ENCODE data around the gene TDRKH. TPM values are rescaled to one million over a fixed set of nuclear protein-coding genes. Genes with fewer than 3 reads are reported as not detected.

Gene TDRKH
- total RNA-seq, result 5.1 and 10.1 TPM in 2 replicates
- polyA plus RNA-seq (2012), result 4.3 TPM

DNA sequence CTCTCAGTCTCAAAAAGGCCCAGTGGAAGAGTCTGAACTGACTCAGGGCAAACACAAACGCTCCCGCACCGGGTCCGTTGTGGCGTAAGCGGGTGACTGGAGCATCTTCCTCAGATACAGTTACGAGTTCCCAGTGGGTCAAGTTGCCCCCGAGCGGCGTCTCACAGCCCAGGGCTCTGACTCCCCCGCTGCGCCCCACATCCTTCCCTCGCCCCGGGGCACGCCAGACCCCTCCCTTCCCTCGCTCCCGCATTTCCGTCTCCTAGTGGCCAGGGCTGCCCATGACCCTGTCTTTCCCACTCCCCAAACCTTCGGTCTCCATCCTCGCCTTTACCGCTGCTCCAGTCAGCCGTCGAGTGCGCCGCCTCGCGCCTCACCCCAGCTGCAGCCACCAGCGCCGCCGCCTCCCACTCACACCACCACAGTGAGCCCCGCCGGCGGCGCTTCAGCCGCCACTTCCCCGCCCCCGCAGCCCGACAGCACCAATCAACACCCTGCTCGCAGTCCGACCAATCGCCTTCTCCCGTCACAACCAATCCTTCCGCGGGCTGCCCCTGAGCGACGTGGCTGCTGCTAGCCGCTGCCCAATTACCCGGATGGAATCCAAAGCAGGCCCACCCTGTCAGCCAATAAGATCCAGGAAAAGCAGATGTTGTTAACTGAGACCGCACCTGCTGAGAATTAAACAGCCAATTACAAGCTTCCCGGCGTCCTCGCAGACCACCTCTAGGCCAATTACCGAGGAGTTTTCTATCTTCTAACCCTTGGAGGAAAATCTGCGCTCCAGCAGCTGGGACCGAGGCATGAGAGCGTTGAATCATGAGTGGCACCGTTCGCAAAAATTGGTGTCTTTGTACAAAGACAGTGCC, at the start of gene TDRKH:
TSS of gene TDRKH (minus strand) at position 430 of the 869 bp plus-strand sequence. CDS start 7,478 bp downstream, outside the sequence.
- peak; percentile 100 for DNase-seq (ENCODE audit: low read depth)

GRCh38 chr1:151839457-151840403, 49.4 kb upstream of the TDRKH start, which contains the start of gene C2CD4D:
Gene C2CD4D (minus strand): TSS chr1:151839820. CDS start chr1:151838989, 831 bp downstream.
- no peak for DNase-seq (ENCODE audit: low read depth)

GRCh38 chr1:151839082-151839412, 48.7 kb upstream of the TDRKH start:
- DNase-seq (ENCODE audit: low read depth), result no peak

DNA sequence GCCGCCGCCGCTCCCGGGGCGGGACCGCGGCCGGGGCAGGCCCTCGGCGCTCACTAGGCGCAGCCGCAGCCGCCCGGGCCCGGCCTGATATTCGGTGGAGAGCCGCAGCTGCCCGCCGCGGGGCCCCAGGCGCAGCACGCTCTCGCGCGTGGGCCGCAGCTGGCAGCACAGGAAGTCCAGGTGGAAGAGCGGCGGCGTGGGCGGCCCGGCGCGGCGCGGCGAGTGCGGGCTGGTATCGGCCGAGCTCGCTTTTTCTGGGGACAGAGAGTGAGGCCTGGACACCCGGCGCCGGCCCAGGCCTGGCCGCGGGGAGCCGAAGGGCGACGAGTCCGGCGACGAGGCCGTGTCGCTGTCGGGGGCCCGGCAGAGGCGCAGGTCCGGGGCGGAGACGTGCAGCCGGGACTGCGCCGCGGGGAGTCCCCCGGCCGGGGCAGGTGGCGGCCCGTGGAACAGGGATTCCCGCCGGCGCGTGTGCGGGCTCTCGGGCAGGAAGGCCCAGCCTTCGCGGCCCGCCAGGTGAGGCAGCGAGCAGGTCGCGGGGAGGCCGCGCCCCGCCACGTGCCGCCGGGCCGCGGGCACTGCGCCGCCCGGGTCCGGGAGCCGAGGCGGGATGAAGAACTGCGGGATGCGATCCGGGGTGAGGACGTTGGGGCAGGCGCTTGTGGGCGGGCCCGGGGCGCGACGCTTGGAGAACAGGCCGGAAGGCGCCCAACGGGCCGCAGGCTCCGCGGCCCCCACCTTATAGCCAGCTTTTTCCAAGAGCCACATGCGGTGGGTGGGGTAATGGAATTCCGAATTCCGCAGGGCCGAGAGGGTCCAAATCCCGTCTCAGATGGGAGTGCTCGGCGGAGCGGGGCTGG, 48.2 kb upstream of the TDRKH start:
- DNase-seq (ENCODE audit: low read depth), result peak; percentile 57

GRCh38 chr1:151837884-151838221, 47.6 kb upstream of the TDRKH start:
- no peak for DNase-seq (ENCODE audit: low read depth)

GRCh38 chr1:151837197-151837596, 46.9 kb upstream of the TDRKH start:
- DNase-seq (ENCODE audit: low read depth), result no peak

GRCh38 chr1:151835596-151835995, 45.3 kb upstream of the TDRKH start:
- no peak for DNase-seq (ENCODE audit: low read depth)

- no peak for DNase-seq (ENCODE audit: low read depth)
Observed at GRCh38 chr1:151834239-151834638, 43.9 kb upstream of the TDRKH start.

GRCh38 chr1:151833172-151833900, 43.0 kb upstream of the TDRKH start:
- no peak for DNase-seq (ENCODE audit: low read depth)

DNA sequence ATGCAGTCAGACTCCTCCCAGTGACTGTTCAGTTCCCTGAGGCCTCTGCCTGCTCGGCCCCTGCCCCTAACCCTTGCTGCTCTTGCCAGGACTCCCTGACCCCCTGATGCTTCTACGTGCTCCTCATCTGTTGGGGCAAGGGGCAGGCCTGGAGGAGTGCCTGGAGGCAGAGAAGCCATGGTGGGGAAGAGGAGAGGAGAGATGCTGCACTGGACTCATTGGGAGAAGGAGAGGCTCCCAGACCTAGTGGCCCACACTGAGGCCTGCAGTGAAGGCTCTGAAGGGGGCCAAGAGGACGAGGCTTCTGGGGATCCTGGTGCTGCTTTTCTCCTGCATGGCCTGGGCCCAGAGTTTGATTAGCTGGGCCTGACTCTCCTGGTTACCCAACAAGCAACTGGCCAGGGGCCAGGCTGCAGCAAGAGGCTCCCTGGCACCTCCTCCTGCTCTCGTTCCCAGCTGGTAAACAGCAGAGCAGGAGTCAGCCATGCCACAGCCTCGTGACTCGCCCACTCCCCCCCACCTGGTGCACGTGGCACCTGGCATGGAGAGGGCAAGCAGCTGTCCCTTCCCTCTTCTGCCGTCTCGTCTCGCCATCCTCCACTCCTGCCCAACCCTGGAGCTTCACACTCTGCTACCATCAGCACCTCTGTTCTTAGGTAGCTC, 42.1 kb upstream of the TDRKH start:
- peak; percentile 88 for DNase-seq (ENCODE audit: low read depth)

DNA sequence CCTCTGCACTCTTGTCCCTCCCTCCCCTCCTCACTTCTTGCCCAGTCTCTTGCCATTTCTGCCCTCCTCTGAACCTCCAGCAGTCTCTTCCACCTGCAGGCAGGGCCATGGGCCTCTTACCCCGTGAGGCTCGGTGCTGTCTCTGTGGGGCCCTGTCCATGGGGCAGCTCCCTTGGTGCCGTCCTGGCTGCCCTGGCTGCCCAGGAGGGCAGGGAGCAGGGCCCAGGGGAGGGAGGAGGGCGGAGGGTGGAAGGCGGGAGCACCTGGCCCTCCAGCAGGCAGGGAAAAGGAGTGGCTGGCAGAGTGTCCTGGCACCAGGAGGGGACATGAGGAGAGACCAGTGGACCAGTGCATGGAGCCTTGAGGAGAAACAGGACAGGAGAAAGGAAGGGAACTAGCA, 41.3 kb upstream of the TDRKH start, which contains the start of gene RORC:
TSS of gene RORC (minus strand) at position 198 of the 400 bp plus-strand sequence. CDS start at position 160, 38 bp downstream.
- DNase-seq (ENCODE audit: low read depth), result no peak

- DNase-seq (ENCODE audit: low read depth), result no peak
Observed at GRCh38 chr1:151831256-151831591, 40.9 kb upstream of the TDRKH start.

DNA sequence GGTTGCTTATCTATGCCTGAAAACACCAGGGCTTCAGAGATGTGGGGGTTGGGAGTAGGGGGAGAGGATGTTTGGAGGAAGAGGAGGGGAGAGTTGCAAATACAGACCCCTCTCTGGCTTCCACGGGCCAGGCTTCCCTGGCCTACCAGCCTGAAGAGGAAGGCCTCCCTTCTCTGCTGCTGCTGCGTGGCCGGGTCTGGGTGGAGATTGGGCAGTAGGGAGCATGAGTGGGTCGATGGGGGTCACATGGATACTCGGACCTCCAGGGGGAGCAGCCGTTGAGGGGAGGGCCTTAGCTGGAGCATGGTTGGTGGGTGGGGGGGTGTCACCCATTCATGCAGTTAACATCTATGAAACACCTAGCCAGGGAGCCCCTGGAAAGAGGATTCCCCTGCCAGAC, 39.8 kb upstream of the TDRKH start:
- no peak for DNase-seq (ENCODE audit: low read depth)

- DNase-seq (ENCODE audit: low read depth), result no peak
Observed at GRCh38 chr1:151829352-151830046, 39.2 kb upstream of the TDRKH start.

GRCh38 chr1:151828921-151829320, 38.6 kb upstream of the TDRKH start:
- peak; percentile 32 for DNase-seq (ENCODE audit: low read depth)

GRCh38 chr1:151827853-151828252, 37.6 kb upstream of the TDRKH start:
- no peak for DNase-seq (ENCODE audit: low read depth)

DNA sequence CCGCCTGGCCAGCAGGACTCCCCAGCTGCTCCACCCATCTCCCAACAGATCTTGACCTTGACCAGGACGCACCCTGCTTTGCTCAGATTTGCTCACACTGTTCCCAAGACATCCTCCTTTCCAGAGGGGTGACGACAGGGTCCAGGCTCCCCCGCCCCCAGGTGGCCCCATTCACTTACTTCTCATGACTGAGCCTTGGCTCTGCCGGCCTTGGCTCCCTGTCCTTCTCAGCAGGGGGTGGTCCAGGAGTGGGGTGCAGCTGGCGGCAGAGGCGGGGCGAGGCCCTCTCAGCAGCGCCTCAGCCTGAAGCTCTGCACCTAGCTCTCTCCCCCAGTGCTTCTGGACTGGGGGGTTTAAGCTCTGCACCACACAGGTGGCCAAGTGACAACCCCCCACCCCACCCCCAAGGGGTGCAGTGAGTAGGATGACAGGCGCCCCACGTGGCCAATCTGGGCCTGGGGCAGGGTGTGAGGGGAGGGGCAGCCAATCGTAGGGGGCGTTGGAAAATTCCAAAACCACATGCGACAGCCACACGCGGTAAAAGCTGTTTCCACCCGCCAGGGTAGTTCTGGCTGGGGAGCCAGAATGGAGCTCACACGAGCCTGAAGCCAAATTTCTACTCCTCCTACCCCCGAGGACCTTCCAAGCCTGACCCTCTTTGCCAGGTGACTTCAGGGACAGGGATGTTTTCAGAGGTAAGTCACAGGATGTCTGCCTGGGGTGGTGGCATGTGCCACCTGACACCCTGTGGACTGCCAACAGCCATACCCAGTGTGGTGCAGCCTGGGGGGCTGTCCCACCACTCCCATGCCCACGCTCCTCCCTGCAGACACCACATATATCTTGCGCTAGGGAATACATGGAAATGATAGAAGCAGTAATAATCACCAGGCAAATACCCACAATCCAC, 35.7 kb upstream of the TDRKH start:
- no peak for DNase-seq (ENCODE audit: low read depth)

- peak; percentile 38 for DNase-seq (ENCODE audit: low read depth)
Observed at GRCh38 chr1:151825204-151825603, 34.9 kb upstream of the TDRKH start.
